KOPT-K1 (cell line): ENCODE data around the gene LDB2.

Source experiments
- H3K27ac ChIP-seq: fragments of 200-600 bp; sonication (generic); 2 replicates; pipeline ENCODE4 v1.5.1; 2016; ENCODE audit warnings: antibody characterized with exemption, mild to moderate bottlenecking, low read depth, low read length; ENCODE audit not compliant: poor library complexity, severe bottlenecking
- H3K36me3 ChIP-seq: fragments of 200-600 bp; sonication (generic); 2 replicates; pipeline ENCODE4 v1.5.1; 2017; ENCODE audit warnings: antibody characterized with exemption, mild to moderate bottlenecking, low read length, moderate library complexity; ENCODE audit not compliant: insufficient read depth
- H3K9me3 ChIP-seq: fragments of 200-600 bp; sonication (generic); 2 replicates; pipeline ENCODE4 v1.5.1; 2017; ENCODE audit warnings: antibody characterized with exemption, low read length, mild to moderate bottlenecking; ENCODE audit not compliant: insufficient read depth, poor library complexity, severe bottlenecking

The LDB2 gene

DNA sequence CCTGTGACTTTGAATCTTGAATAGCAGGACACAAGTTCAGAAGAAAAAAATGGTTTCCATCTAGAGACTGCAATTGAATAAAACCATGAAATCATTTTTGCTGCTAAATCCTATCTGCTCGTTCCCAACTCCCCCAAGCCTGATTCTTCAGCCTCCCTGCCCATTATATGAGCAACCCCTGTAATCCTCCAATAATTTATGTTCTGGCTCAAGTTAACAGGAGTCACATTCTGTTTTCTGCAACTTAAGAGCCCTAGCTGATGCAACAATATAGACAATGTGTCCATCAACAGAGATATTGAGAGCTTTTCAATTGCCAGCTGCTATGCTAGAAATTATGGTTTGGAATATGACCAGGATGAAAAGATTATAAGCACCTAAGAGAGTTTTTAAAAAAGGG is 84.1 kb downstream of the LDB2 start:
- Histone ChIP-seq H3K27ac (no peak overlapping the region), H3K9me3 (peaks cover 3% of the 10 kb centered on the region), H3K36me3 (no peaks in the 10 kb centered on the region)

DNA sequence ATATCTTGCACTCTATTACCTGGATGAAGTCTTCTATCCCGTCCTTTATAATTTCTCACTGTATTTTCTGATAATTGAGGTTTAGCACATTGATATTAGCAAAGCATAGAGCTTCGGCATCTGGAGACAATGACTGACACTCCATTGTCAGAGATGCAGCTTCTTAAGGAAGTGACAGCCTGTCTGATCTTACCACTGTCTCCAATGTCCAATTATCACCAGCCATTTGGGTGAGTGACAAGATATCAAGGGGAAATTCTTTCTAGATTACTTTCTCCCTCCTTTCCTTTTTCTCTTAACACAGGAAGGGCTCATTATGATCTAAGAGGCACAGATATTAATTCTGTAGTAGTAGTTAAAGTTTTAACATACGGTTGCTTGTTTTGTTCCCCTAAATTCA is 86.4 kb downstream of the LDB2 start:
- no peak overlapping the region for H3K27ac ChIP-seq
- H3K9me3 ChIP-seq, result peaks cover 8% of the 10 kb centered on the region
- H3K36me3 ChIP-seq, result no peaks in the 10 kb centered on the region

- no peaks in the 10 kb centered on the region for H3K36me3 ChIP-seq
- peaks cover 8% of the 10 kb centered on the region for H3K9me3 ChIP-seq
- no peak overlapping the region for H3K27ac ChIP-seq
Measured at GRCh38 chr4:16809943-16810342, 88.5 kb downstream of the LDB2 start.

GRCh38 chr4:16809064-16809463 is 89.4 kb downstream of the LDB2 start:
- H3K27ac ChIP-seq, result no peak overlapping the region
- H3K36me3 ChIP-seq, result no peaks in the 10 kb centered on the region
- H3K9me3 ChIP-seq, result peaks cover 8% of the 10 kb centered on the region

DNA sequence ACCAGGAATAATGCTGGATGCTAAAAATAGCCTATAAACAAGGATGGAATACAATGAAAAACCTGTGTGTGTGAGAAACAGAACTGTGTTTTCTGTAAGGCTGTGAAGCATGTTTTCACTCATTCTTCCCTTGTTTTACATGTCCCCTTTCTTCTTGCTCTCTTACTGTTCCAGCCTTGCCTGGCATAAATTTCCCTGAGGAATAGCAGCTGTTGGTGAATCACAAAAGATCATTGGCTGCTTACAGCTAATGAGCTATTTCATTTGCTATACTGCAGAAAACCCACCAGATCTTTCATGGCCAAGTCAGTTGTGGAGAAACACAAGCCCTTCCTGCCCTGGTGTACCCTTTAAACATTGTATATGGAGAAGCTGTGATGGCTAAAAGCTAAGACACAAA is 91.1 kb downstream of the LDB2 start:
- H3K36me3 ChIP-seq, result no peaks in the 10 kb centered on the region
- H3K27ac ChIP-seq, result no peak overlapping the region
- H3K9me3 ChIP-seq, result peaks cover 8% of the 10 kb centered on the region

DNA sequence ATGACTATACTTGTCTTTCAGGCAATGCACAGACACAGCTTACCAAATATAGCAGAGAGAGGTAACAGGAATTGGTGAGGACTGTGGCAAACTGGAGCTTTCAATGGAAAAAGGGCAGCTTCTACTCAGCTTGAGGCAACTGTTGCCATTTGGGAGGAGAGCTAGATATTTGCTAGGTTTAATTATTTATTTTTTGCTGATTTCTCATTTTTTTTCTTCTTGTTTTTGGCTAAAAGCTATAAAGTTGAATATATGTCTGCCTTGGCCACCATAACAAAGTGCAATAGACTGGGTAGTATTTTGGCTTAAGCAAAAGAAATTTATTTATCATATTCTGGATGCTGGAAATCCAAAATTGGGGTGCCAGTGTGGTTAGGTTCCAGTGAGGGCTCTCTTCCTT is 93.9 kb downstream of the LDB2 start:
- Histone ChIP-seq H3K9me3 (peaks cover 7% of the 10 kb centered on the region), H3K36me3 (no peaks in the 10 kb centered on the region), H3K27ac (no peak overlapping the region)

- no peaks in the 10 kb centered on the region for H3K36me3 ChIP-seq
- no peaks in the 10 kb centered on the region for H3K9me3 ChIP-seq
- no peak overlapping the region for H3K27ac ChIP-seq
Measured at GRCh38 chr4:16802044-16802443, 96.4 kb downstream of the LDB2 start.

DNA sequence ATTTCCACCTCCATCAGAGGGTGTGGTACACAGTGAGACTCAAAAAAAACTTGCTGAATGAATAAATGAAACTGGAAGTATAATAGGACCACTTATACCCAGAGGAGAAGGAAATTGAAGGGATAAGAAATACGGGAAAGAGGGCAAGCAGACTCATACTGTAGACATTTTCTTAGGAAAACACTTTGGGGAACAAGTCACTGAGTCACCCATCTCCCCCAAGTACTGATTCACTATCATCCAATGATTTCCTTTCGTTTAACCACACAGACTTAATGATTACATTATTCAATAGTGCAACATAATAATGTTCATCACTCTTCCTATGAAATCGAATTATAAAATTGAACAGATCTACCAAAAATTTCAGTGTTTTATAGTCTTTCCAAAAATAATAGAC is 97.1 kb downstream of the LDB2 start:
- Histone ChIP-seq H3K9me3 (no peaks in the 10 kb centered on the region), H3K36me3 (no peaks in the 10 kb centered on the region), H3K27ac (no peak overlapping the region)

GRCh38 chr4:16794816-16795445 is 103.5 kb downstream of the LDB2 start:
- Histone ChIP-seq H3K27ac (no peak overlapping the region), H3K36me3 (no peaks in the 10 kb centered on the region), H3K9me3 (no peaks in the 10 kb centered on the region)

DNA sequence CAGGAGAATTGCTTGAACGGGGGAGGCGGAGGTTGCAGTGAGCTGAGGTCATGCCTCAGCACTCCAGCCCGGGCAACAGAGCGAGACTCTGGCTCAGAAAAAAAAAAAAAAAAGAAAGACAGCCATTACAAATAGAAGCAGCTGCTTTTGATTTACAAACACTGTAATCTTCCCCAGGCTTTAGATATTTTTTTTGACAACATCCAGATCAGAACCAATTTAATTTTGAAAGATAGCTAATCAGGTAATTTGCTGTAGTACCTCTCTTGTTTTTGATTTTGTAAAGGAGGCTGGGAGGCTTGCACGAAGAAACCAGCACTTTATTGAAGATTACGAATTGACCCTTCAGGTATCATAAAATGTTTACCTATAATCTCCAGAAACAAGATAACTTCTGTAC is 107.0 kb downstream of the LDB2 start:
- no peaks in the 10 kb centered on the region for H3K36me3 ChIP-seq
- no peaks in the 10 kb centered on the region for H3K9me3 ChIP-seq
- no peak overlapping the region for H3K27ac ChIP-seq

DNA sequence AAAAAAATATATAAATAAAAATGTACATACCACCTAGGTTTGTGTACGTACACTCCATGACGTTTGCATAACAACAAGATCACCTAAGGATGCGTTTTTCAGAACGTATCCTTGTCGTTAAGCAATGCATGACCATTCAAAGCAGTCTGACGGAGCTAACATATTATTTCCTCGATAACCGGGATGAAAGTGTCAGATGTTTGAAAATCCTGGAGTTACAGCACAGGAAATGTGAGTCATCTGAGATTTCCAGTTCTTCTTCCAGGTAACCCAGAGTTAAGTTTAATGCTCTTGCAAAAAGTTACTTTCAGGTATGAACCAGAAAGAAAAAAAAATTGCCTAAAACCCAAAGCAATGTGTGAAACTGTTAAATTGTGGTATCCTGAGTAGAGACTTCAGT is 107.9 kb downstream of the LDB2 start:
- Histone ChIP-seq H3K9me3 (no peaks in the 10 kb centered on the region), H3K27ac (no peak overlapping the region), H3K36me3 (no peaks in the 10 kb centered on the region)

DNA sequence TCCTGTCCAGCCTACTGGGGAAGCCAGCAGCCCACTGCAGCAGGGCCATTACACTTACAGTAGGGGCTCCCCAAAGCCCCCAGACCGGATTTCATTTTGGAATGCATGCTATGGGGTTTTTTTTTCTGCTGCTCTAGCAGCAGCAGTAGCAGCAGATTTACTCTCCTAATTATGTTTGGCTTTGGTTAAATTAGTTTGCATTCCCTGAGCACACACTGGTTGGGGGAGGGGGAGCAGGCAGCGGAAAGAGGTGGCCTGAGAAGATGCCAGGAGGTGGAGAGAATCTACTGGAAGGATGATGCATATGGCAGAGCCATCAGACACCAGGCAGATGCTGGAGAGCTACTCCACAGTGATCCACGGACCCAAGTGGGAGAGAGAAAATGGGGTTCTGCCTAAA is 109.6 kb downstream of the LDB2 start:
- Histone ChIP-seq H3K27ac (no peak overlapping the region), H3K36me3 (no peaks in the 10 kb centered on the region), H3K9me3 (no peaks in the 10 kb centered on the region)

GRCh38 chr4:16785793-16786527 is 112.5 kb downstream of the LDB2 start:
- Histone ChIP-seq H3K36me3 (no peaks in the 10 kb centered on the region), H3K27ac (no peak overlapping the region)

GRCh38 chr4:16783119-16783518 is 115.3 kb downstream of the LDB2 start:
- Histone ChIP-seq H3K9me3 (no peaks in the 10 kb centered on the region), H3K36me3 (no peaks in the 10 kb centered on the region)

More at GRCh38 chr4:16785793-16786527, 112.5 kb downstream of the LDB2 start:
- no peaks in the 10 kb centered on the region for H3K9me3 ChIP-seq

DNA sequence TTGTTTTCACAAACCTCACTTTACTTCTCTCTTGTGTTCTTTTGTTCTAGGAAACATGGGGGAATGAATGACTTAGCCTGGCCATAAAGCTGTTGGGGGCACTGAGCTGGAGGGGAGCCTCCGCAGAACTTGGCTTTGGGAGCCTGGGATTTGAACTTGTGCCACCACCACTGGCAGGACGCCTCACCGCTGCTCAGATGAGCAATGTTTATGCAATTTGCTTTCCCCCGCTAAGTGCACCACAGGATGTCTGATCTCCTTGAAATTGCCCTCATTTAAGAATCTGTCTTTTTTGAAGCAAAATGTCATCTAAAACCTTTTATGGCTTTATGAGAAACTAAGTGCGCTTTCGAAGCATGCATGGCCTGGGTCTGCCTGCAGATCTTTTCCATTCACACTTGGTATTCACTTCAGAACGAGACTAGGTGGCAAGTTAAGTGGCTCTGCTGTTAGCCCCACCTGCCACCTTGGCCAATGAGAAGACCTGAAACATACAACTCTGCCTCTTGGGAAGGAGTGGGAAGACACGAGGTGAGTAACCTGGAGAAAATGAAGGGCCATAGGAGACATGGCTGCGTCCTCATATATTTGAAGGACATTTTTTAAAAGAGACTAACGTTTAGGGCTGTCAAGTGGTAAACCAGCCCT is 119.3 kb downstream of the LDB2 start:
- H3K9me3 ChIP-seq, result no peaks in the 10 kb centered on the region
- H3K36me3 ChIP-seq, result no peaks in the 10 kb centered on the region
- no peak overlapping the region for H3K27ac ChIP-seq

More at GRCh38 chr4:16783119-16783518, 115.3 kb downstream of the LDB2 start:
- no peak overlapping the region for H3K27ac ChIP-seq
